H1 (cell line): ENCODE results near the gene SEC14L5. TPM values are rescaled to one million over a fixed set of nuclear protein-coding genes. Genes with fewer than 3 reads are reported as not detected.

Experiments used
- CBX8 ChIP-seq: fragments of 300-800, 300-1000 bp; sonication (generic); IDR thresholded peaks from 2 replicates; pipeline ENCODE4 v1.7.1; 2016; ENCODE audit warnings: low read depth, low read length, borderline replicate concordance
- CHD2 ChIP-seq: IDR thresholded peaks from 2 replicates; pipeline ENCODE4 v1.6.1; 2012; ENCODE audit warnings: low read length, improper control_type of control experiment
- HDAC2 ChIP-seq, 2 experiments: fragments of 300-600 bp in 1 of 2; sonication (generic) in 1 of 2; IDR thresholded peaks; 2 replicates each; pipeline ENCODE4 v1.6.1; 2011 to 2012; ENCODE audit warnings: low read depth in 2 of 2, low read length in 2 of 2, mild to moderate bottlenecking in 2 of 2, moderate library complexity in 2 of 2, borderline replicate concordance in 1 of 2, inconsistent platforms in 1 of 2
- HDAC6 ChIP-seq: IDR thresholded peaks from one replicate; pipeline ENCODE4 v1.7.1; 2012; ENCODE audit warnings: low read depth, mild to moderate bottlenecking, inconsistent platforms, low read length, moderate library complexity
- MAFK ChIP-seq: IDR thresholded peaks from 2 replicates; pipeline ENCODE4 v1.6.1; 2012; ENCODE audit warnings: low read depth, mild to moderate bottlenecking, improper control_type of control experiment, low read length
- NANOG ChIP-seq: IDR thresholded peaks from 2 replicates; pipeline ENCODE4 v1.6.1; 2011; ENCODE audit warnings: low read length, low read depth, mild to moderate bottlenecking, inconsistent platforms; ENCODE audit not compliant: insufficient read depth, poor library complexity, severe bottlenecking
- RFX5 ChIP-seq: IDR thresholded peaks from 2 replicates; pipeline ENCODE4 v1.6.1; 2011; ENCODE audit warnings: low read depth, low read length, improper control_type of control experiment, borderline replicate concordance
- RXRA ChIP-seq: IDR thresholded peaks from 2 replicates; pipeline ENCODE4 v1.6.1; 2011; ENCODE audit warnings: low read depth, mild to moderate bottlenecking, low read length, moderate library complexity; ENCODE audit not compliant: insufficient read depth
- TAF1 ChIP-seq: IDR thresholded peaks from 2 replicates; pipeline ENCODE4 v1.6.1; 2011; ENCODE audit warnings: mild to moderate bottlenecking, low read depth, low read length
- polyA plus RNA-seq, 7 experiments: library from polyadenylated mRNA; depleted of rRNA in 3 of 7; stranded (reverse) in 5 of 7; unstranded in 2 of 7; fragments of >200 nt in 5 of 7; fragments of 200-250 nt in 2 of 7; gene quantifications; 1 replicate in 5 of 7; 2 replicates in 1 of 7; 4 replicates in 1 of 7; pipeline versions ENCODE4 v1.2.1 to v1.2.3, GENCODE V29; 2011 to 2013; ENCODE audit warnings: missing spikeins in 2 of 7, mixed read lengths in 2 of 7
- total RNA-seq: library from RNA; stranded (reverse); fragmentation: NEBNext Ultra II Directional; extraction: Animal tissue kit (Norgen Biotek cat#: 25700); gene quantifications from 2 replicates; pipeline ENCODE4 v1.2.1, GENCODE V29; 2021
- TF ChIP-seq, protein P1 (sequence below): fragments of 300-600 bp; sonication (generic); IDR thresholded peaks from 2 replicates; pipeline ENCODE4 v1.7.1; 2012; ENCODE audit warnings: low read length, moderate library complexity, mild to moderate bottlenecking, inconsistent platforms; ENCODE audit not compliant: insufficient replicate concordance

Gene SEC14L5
- total and polyA plus RNA-seq, 2 of the 8 experiments (the other 6 are each of a cell fraction or from before 2014, with no cell fraction given): 1.9 to 3.0 TPM

DNA sequence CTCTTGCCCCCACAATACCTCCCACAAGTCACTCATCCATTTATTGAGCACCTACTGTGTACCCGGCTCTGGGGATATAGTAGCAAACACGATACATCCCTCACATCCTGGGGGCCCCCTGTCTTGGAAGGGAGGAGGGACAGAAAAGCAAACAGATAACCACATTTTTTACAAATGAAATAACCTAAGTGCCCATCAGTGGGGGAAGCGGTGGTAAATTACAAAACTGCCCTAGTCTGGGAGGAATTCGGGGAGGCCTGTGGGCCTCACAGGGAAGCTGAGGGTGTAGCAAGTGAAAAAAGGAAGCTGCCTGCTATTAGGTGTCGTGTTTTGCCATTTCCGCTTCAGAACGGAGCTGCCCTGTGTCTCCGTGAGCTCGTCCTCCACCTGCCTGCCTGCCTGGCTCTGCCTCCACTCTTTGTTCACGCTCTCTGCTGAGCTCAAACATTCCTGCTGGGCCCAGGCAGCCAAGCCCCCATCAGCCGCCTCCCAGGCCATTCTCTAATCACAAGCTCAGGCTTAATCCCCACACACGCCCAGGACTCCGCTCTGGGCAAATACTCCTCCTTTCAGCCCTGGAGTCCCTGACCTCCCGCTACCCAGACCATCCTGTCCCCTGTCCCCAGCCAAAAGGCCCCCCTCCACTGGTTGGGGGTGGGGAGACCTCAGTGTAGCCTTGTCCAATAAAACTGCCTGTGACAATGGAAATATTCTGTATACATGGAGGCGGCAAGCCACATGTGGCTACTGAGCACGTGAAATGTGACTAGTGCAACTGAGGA lies 10.2 kb upstream of the SEC14L5 start (continued):
- TF ChIP-seq RFX5: no peak
- TF ChIP-seq TAF1: peak; percentile 47; the same call in 1 of the 2 replicates
- TF ChIP-seq HDAC2 (IDR thresholded peaks at IDR 0.05; ENCODE audit: borderline replicate concordance in 1 of 2, low read depth in 2 of 2, low read length in 2 of 2): no peak
- TF ChIP-seq RXRA: no peak
- no peak for TF ChIP-seq MAFK
- no peak for TF ChIP-seq HDAC6
- TF ChIP-seq, protein P1, sequence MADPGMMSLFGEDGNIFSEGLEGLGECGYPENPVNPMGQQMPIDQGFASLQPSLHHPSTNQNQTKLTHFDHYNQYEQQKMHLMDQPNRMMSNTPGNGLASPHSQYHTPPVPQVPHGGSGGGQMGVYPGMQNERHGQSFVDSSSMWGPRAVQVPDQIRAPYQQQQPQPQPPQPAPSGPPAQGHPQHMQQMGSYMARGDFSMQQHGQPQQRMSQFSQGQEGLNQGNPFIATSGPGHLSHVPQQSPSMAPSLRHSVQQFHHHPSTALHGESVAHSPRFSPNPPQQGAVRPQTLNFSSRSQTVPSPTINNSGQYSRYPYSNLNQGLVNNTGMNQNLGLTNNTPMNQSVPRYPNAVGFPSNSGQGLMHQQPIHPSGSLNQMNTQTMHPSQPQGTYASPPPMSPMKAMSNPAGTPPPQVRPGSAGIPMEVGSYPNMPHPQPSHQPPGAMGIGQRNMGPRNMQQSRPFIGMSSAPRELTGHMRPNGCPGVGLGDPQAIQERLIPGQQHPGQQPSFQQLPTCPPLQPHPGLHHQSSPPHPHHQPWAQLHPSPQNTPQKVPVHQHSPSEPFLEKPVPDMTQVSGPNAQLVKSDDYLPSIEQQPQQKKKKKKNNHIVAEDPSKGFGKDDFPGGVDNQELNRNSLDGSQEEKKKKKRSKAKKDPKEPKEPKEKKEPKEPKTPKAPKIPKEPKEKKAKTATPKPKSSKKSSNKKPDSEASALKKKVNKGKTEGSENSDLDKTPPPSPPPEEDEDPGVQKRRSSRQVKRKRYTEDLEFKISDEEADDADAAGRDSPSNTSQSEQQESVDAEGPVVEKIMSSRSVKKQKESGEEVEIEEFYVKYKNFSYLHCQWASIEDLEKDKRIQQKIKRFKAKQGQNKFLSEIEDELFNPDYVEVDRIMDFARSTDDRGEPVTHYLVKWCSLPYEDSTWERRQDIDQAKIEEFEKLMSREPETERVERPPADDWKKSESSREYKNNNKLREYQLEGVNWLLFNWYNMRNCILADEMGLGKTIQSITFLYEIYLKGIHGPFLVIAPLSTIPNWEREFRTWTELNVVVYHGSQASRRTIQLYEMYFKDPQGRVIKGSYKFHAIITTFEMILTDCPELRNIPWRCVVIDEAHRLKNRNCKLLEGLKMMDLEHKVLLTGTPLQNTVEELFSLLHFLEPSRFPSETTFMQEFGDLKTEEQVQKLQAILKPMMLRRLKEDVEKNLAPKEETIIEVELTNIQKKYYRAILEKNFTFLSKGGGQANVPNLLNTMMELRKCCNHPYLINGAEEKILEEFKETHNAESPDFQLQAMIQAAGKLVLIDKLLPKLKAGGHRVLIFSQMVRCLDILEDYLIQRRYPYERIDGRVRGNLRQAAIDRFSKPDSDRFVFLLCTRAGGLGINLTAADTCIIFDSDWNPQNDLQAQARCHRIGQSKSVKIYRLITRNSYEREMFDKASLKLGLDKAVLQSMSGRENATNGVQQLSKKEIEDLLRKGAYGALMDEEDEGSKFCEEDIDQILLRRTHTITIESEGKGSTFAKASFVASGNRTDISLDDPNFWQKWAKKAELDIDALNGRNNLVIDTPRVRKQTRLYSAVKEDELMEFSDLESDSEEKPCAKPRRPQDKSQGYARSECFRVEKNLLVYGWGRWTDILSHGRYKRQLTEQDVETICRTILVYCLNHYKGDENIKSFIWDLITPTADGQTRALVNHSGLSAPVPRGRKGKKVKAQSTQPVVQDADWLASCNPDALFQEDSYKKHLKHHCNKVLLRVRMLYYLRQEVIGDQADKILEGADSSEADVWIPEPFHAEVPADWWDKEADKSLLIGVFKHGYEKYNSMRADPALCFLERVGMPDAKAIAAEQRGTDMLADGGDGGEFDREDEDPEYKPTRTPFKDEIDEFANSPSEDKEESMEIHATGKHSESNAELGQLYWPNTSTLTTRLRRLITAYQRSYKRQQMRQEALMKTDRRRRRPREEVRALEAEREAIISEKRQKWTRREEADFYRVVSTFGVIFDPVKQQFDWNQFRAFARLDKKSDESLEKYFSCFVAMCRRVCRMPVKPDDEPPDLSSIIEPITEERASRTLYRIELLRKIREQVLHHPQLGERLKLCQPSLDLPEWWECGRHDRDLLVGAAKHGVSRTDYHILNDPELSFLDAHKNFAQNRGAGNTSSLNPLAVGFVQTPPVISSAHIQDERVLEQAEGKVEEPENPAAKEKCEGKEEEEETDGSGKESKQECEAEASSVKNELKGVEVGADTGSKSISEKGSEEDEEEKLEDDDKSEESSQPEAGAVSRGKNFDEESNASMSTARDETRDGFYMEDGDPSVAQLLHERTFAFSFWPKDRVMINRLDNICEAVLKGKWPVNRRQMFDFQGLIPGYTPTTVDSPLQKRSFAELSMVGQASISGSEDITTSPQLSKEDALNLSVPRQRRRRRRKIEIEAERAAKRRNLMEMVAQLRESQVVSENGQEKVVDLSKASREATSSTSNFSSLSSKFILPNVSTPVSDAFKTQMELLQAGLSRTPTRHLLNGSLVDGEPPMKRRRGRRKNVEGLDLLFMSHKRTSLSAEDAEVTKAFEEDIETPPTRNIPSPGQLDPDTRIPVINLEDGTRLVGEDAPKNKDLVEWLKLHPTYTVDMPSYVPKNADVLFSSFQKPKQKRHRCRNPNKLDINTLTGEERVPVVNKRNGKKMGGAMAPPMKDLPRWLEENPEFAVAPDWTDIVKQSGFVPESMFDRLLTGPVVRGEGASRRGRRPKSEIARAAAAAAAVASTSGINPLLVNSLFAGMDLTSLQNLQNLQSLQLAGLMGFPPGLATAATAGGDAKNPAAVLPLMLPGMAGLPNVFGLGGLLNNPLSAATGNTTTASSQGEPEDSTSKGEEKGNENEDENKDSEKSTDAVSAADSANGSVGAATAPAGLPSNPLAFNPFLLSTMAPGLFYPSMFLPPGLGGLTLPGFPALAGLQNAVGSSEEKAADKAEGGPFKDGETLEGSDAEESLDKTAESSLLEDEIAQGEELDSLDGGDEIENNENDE: no peak
- no peak for TF ChIP-seq NANOG
- TF ChIP-seq CBX8: no peak
- TF ChIP-seq CHD2: no peak
